Suprapubic skin (tissue), 3 donors: Measurements from ENCODE around the gene SP2.

Experiments
- CTCF ChIP-seq, 2 donors: fragments of 200-600 bp in 1 of 2; fragments of 450-650 bp in 1 of 2; sonication (generic) in 1 of 2; IDR thresholded peaks; one replicate each; pipeline ENCODE4 v1.5.1; 2016 to 2019; ENCODE audit warnings: antibody characterized with exemption in 2 of 2, mild to moderate bottlenecking in 1 of 2, moderate library complexity in 1 of 2
- EP300 ChIP-seq: sonication (generic); formaldehyde crosslinking; IDR thresholded peaks from one replicate; pipeline ENCODE4 v1.6.1; 2017; ENCODE audit warnings: antibody characterized with exemption
- POLR2A ChIP-seq, 2 donors: fragments of 450-650 bp; IDR thresholded peaks; one replicate each; pipeline ENCODE4 v1.6.1; 2017; ENCODE audit warnings: antibody characterized with exemption in 2 of 2, mild to moderate bottlenecking in 2 of 2, moderate library complexity in 2 of 2

- no peak for TF ChIP-seq CTCF (IDR thresholded peaks at IDR 0.05)
- no peak for TF ChIP-seq POLR2A (IDR thresholded peaks at IDR 0.05)
- no peak for TF ChIP-seq EP300
Observed at GRCh38 chr17:47917581-47917980, 21.5 kb downstream of the SP2 start.
